Measurements from ENCODE around the gene CACNG5. TPM values are rescaled to one million over a fixed set of nuclear protein-coding genes. Genes with fewer than 3 reads are reported as not detected.

CACNG5 gene
- total and polyA plus RNA-seq, 8 donors = 0.15 to 0.77 (median 0.29) TPM; not detected in 2

DNA sequence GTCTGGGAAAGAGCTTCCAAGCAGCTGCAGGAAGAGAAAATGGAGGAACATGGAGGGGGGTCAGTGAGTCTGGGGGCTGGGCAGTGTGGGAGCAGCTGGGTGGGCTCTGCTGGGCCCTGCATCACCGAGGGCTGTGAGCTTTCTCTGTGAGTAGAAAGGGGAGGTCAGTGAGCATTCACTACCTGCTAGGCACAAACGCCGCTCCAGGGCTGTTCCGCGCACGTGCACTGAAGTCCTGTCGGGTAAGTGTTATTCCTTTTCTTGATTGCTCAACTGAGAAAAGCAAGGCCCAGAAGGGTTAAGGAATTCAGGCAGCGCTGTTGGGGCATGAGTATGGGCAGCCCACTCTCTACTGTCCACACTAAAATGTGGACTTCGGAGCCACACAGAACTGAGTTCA, 4.7 kb downstream of the CACNG5 start:
- ATAC-seq = no peak
- H3K27me3 ChIP-seq = peaks cover 0 to 2% (median 0%) of the 10 kb centered on the region in 4 donors
- TF ChIP-seq, protein P1, sequence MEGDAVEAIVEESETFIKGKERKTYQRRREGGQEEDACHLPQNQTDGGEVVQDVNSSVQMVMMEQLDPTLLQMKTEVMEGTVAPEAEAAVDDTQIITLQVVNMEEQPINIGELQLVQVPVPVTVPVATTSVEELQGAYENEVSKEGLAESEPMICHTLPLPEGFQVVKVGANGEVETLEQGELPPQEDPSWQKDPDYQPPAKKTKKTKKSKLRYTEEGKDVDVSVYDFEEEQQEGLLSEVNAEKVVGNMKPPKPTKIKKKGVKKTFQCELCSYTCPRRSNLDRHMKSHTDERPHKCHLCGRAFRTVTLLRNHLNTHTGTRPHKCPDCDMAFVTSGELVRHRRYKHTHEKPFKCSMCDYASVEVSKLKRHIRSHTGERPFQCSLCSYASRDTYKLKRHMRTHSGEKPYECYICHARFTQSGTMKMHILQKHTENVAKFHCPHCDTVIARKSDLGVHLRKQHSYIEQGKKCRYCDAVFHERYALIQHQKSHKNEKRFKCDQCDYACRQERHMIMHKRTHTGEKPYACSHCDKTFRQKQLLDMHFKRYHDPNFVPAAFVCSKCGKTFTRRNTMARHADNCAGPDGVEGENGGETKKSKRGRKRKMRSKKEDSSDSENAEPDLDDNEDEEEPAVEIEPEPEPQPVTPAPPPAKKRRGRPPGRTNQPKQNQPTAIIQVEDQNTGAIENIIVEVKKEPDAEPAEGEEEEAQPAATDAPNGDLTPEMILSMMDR (IDR thresholded peaks at IDR 0.05) = no peak
- H3K4me1 ChIP-seq = no peaks in the 10 kb centered on the region
- WGBS, 2 donors = 88 to 89% methylated on average over 9 of the region's 9 CpGs
- intact Hi-C loops (cut with DNase I) = no loop called here
- no peak for FAIRE-seq
- no peak for DNase-seq
- no peaks in the 10 kb centered on the region for H3K36me3 ChIP-seq
- no peak overlapping the region for H3K27ac ChIP-seq
- H3K9me3 ChIP-seq = no peaks in the 10 kb centered on the region
- no peak overlapping the region for H3K4me3 ChIP-seq

DNA sequence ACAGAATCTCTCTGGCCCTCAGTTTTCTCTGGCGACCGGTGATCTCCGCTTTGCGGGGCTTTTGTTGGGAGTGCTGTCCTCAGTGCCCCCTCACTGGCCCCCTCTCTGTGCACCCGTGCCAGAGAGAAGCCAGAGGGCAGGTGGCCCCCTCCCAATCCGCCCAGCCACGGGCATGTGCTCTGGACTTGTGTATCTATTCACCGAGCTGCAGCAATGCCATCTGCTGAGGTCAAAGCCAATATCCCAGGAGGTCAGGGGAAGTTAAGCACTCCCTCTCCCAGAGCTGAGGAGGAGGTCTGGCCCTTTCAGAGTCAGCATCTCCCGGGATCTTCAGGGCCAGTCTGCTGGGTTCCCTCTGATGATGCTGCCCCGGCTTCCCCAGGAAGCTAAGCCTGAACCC, 5.1 kb downstream of the CACNG5 start:
- no peaks in the 10 kb centered on the region for H3K9me3 ChIP-seq

DNA sequence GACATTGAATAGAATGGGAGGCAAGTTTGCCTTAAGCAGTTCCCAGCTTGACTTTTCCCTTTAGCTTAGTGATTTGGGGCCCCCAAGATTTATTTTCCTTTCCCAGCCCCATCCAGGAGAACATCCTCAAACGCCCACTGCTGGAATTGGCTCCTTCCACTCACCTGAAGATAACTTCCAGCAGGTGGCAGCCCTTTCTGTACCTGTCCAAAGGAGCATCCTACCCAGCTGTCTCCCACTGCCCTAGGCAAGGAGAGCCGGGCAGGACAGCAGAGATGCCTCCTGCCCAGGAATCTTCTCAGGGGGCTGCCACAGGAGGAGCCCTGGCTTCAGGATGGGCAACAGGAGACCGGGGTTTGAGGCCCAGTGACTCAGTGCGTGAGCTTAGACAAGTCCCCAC, 6.4 kb downstream of the CACNG5 start:
- 43 to 57% methylated on average over 4 of the region's 4 CpGs for WGBS, 2 donors
- ATAC-seq (no peak), DNase-seq (no peak), FAIRE-seq (no peak)
- Histone ChIP-seq H3K4me1 (no peaks in the 10 kb centered on the region), H3K27ac (no peak overlapping the region), H3K36me3 (no peaks in the 10 kb centered on the region), H3K27me3 (no peaks in the 10 kb centered on the region), H3K4me3 (no peak overlapping the region), H3K9me3 (no peaks in the 10 kb centered on the region)
- TF ChIP-seq, protein P1 (IDR thresholded peaks at IDR 0.05) = no peak
- intact Hi-C loops (cut with DNase I) = no loop called here

More for the DNA sequence above, 5.1 kb downstream of the CACNG5 start:
- TF ChIP-seq, protein P1 (IDR thresholded peaks at IDR 0.05) = no peak
- no peak for FAIRE-seq
- no peaks in the 10 kb centered on the region for H3K4me1 ChIP-seq
- no peak for ATAC-seq
- 71 to 72% methylated on average over 10 of the region's 10 CpGs for WGBS, 2 donors
- H3K4me3 ChIP-seq = no peak overlapping the region
- H3K27ac ChIP-seq = no peak overlapping the region
- DNase-seq = no peak
- no peaks in the 10 kb centered on the region for H3K36me3 ChIP-seq
- intact Hi-C loops (cut with DNase I) = no loop called here
- H3K27me3 ChIP-seq = no peaks in the 10 kb centered on the region

DNA sequence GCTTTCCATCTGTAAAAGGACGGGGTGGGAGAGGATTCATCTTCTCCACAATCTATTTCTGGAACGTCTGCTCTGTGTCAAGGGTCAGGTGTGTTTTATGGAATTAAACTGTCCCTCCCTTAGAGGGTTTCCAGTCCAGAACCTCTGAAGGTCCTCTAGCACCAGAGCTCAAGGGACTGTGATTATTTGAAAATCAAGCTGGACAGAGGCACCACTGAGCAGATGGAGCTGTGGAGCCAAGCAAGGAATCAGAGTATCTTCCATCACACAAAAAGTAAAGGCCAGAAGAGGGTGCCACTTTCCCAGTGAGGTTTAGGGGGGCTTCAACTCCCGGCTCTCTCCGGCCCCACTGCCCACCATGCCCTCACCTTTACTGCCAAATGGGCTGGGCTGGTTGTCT, 6.8 kb downstream of the CACNG5 start:
- ATAC-seq (no peak), FAIRE-seq (no peak)

DNA sequence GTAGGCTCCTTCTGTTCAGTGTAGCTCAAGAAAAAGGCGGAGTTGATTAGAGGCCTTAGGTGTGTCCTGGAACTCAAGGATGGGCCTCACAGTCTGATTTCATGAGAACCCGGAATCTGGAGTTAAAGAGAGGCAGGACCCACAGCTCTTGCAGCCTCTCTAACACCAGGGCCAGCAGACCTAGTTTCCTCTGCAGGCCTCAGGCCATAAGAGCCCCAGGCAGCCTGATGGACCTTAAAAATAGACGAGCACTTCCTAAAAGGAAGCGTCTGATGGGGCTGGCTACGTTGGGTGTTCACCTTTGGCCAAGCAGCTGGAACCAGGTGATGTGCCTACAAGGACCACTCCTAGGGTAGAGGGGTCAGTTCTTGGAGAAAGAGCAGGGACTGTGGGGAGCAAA, 7.6 kb downstream of the CACNG5 start:
- FAIRE-seq (no peak), ATAC-seq (no peak), DNase-seq (no peak)
- TF ChIP-seq, protein P1 (IDR thresholded peaks at IDR 0.05) = no peak
- Histone ChIP-seq H3K36me3 (no peaks in the 10 kb centered on the region), H3K9me3 (no peaks in the 10 kb centered on the region), H3K27me3 (no peaks in the 10 kb centered on the region), H3K4me1 (no peaks in the 10 kb centered on the region), H3K4me3 (no peak overlapping the region), H3K27ac (no peak overlapping the region)
- intact Hi-C loops (cut with DNase I) = no loop called here
- 83 to 91% methylated on average over 5 of the region's 5 CpGs for WGBS, 2 donors

More for the DNA sequence above, 6.8 kb downstream of the CACNG5 start:
- no peak for DNase-seq
- Histone ChIP-seq H3K27ac (no peak overlapping the region), H3K9me3 (no peaks in the 10 kb centered on the region), H3K27me3 (no peaks in the 10 kb centered on the region), H3K4me1 (no peaks in the 10 kb centered on the region), H3K4me3 (no peak overlapping the region), H3K36me3 (no peaks in the 10 kb centered on the region)
- TF ChIP-seq, protein P1 (IDR thresholded peaks at IDR 0.05) = no peak
- 70 to 80% methylated on average over 3 to 4 of the region's 4 CpGs for WGBS, 2 donors
- intact Hi-C loops (cut with DNase I) = no loop called here

Data from pancreas (tissue), 10 donors.